ENCODE results near the gene IL1RL2.

The IL1RL2 gene

GRCh38 chr2:102289129-102289528, 102.3 kb downstream of the IL1RL2 start:
- ATAC-seq (ENCODE audit: low read depth) = no peak
- Mint-ChIP-seq H3K27me3 (peaks cover 15% of the 10 kb centered on the region), H3K9me3 (no peaks in the 10 kb centered on the region), H3K4me1 (peaks cover 2% of the 10 kb centered on the region), H3K4me3 (no peak overlapping the region), H3K27ac (no peak overlapping the region), H3K36me3 (no peaks in the 10 kb centered on the region)
- no peak for DNase-seq (ENCODE audit: low spot score in 2 of 2)

Data from memory B cell (primary cell).